Pulmonary artery endothelial cell (primary cell): ENCODE results near the gene DHCR24. TPM values are rescaled to one million over a fixed set of nuclear protein-coding genes. Genes with fewer than 3 reads are reported as not detected.

ENCODE experiments used
- DNase-seq: peaks from one replicate; pipeline ENCODE4 v3.0.0-alpha.2; 2011; ENCODE audit warnings: low read depth, low spot score
- total RNA-seq: library from RNA; depleted of rRNA; stranded (reverse); fragments of >200 nt; gene quantifications from 2 replicates; pipeline ENCODE4 v1.2.3, GENCODE V29; 2014

Gene DHCR24
- total RNA-seq, 1 donor from 2014 or later: 126 TPM

GRCh38 chr1:54816130-54816529 is 70.9 kb downstream of the DHCR24 start:
- no peak for DNase-seq

GRCh38 chr1:54815086-54815876 is 71.7 kb downstream of the DHCR24 start:
- DNase-seq: no peak

- no peak for DNase-seq
Observed at GRCh38 chr1:54814571-54814970, 72.4 kb downstream of the DHCR24 start.

- no peak for DNase-seq
Observed at GRCh38 chr1:54814126-54814498, 72.9 kb downstream of the DHCR24 start.

GRCh38 chr1:54813485-54814125 is 73.4 kb downstream of the DHCR24 start:
- no peak for DNase-seq

GRCh38 chr1:54812801-54813484 is 74.1 kb downstream of the DHCR24 start:
- no peak for DNase-seq

- DNase-seq: no peak
Observed at GRCh38 chr1:54811739-54812655, 75.0 kb downstream of the DHCR24 start.

- no peak for DNase-seq
Observed at GRCh38 chr1:54811066-54811465, 75.9 kb downstream of the DHCR24 start.

GRCh38 chr1:54810153-54810942 is 76.6 kb downstream of the DHCR24 start:
- DNase-seq: no peak

GRCh38 chr1:54809496-54810074 is 77.4 kb downstream of the DHCR24 start:
- no peak for DNase-seq

GRCh38 chr1:54808443-54809207 is 78.4 kb downstream of the DHCR24 start:
- DNase-seq: no peak

GRCh38 chr1:54807756-54808155 is 79.2 kb downstream of the DHCR24 start:
- DNase-seq: no peak

- no peak for DNase-seq
Observed at GRCh38 chr1:54806931-54807611, 79.9 kb downstream of the DHCR24 start.

- no peak for DNase-seq
Observed at GRCh38 chr1:54805981-54806381, 81.0 kb downstream of the DHCR24 start.

GRCh38 chr1:54805466-54805865 is 81.5 kb downstream of the DHCR24 start:
- DNase-seq: no peak

- no peak for DNase-seq
Observed at GRCh38 chr1:54804471-54805132, 82.4 kb downstream of the DHCR24 start.

- DNase-seq: no peak
Observed at GRCh38 chr1:54803761-54804470, 83.1 kb downstream of the DHCR24 start.
